Hematopoietic multipotent progenitor cell treated with erythropoietin and hydrocortisone succinate and interleukin-3 and kit ligand, for 15 days (in vitro differentiated cells): Measurements from ENCODE around the gene RRP36.

Source experiments
- DNase-seq: peaks from one replicate; pipeline ENCODE4 v3.0.0-alpha.2; 2015; ENCODE audit warnings: low spot score

RRP36 gene

DNA sequence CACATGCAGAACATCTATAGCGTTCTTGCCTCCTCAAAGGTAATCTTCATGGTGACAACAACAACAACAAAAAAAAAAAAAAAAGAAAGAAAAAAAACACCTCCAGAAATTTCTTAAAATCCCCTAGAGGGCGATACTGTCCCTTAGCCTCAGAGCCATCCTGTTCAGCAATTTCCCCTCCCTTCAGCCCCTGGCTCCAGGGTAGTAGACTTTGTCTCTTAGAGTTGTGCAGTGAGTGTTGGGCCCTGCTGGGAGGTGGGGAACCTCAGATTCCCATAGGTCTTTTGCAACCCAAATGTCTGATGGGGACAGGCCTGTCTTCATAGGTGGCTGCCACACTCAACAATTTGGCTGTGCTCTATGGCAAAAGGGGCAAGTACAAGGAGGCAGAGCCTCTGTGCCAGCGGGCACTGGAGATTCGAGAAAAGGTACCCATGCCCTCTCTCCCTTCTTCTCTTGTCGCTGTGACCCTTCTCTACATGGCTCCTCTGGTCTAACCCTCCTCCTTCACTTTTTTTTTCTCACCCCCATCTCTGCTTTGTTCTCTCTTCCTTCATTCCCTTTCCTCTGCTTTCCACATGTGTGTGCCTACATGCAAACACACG, 48.7 kb downstream of the RRP36 start:
- DNase-seq = peak; percentile 53

- no peak for DNase-seq
Measured at GRCh38 chr6:43074847-43075669, 53.6 kb downstream of the RRP36 start.

DNA sequence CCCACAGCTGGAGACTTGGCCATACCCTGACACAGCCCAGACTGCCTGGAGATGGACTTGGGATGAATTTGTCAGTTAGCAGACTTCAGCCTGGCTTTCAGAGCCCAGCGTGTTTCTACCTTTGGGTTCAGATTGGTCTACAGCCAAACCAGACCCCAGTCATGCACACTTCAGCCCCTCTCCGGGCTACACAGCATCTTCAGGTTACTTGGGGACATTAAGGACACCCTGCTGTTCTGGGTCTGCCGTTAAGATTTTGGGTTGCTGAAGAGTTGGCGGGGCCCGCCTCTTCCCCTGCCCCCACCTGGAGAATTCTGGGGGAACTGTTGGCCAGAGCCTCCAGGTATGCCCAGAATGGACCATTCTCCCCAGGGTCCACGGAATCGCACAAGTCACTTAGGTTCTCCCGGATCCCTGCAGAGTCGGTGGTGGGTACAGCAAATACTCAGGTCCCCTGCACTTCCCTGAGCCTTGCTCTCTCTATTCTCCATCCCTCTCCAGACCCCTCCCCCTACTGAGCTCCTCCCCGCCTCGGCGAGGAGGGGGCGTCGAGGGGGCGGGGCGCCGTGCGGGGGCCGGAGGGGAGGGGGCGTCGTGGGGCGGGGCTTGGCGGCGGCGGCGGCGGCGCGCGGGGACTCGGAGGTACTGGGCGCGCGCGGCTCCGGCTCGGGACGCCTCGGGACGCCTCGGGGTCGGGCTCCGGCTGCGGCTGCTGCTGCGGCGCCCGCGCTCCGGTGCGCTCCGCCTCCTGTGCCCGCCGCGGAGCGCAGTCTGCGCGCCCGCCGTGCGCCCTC, 54.4 kb downstream of the RRP36 start, which contains the start of gene PTK7:
PTK7 (plus strand) TSS at position 645 of the 794 bp plus-strand sequence. CDS start 175 bp downstream, outside the sequence.
- DNase-seq = no peak

- no peak for DNase-seq
Measured at GRCh38 chr6:43076464-43077332, 55.3 kb downstream of the RRP36 start.

- DNase-seq = no peak
Measured at GRCh38 chr6:43077333-43077809, 55.9 kb downstream of the RRP36 start.

DNA sequence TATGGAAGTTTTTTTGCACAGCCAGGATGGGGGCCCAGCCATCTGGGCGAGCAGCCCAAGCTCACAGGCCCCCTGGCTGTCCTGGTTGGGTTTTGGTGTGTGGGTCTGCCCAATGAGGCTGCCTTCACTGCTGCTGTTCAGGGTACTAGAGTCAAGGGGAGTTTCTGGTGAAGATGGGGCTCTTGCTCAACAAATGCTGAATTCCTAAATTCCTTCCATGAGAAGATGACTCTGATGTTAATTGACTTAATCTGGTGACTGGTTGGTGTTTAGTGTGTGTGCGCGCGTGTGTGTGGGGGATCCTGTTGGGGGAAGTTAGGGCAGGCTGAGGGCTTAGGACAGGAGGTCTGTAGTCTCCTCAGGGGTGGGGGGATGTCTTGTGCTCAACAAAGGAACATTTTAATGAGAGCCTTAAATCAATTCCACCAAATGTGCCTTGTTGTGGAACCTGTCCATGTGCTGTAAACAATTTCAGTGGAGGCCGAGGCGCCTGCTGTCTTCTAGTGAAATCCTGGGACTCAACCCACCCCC, 56.6 kb downstream of the RRP36 start:
- DNase-seq = no peak

DNA sequence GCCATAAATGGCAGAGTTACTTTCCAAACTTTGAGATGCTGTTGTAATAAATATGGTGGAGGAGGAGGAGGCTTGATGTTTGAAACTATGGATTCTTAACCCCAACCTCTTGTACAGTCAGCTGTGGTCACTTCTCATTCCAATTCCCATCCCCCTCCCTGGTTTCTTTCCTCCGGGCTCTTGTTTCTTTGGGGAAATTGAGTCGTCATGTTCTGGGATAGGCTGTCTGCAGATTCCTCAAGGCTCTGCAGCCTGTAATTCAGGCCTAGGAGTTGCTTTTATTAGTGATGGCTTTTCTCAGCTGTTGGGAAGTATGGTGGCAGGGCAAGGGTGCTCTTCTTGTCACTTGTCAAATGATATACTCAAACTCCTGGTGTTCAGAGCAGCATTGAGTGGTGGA, 57.3 kb downstream of the RRP36 start:
- no peak for DNase-seq
